ENCODE measurements around the gene ARHGAP6.

GRCh38 chrX:11265352-11265751 is 400.4 kb downstream of the ARHGAP6 start:
- TF ChIP-seq CTCF (conservative IDR thresholded peaks at IDR 0.05 in 1 of 2, IDR thresholded peaks at IDR 0.05 in 1 of 2; ENCODE audit: extremely low read depth in 1 of 2, insufficient read depth in 1 of 2, low read depth in 1 of 2, low read length in 2 of 2) (no peak), EZH2 (IDR thresholded peaks at IDR 0.05; ENCODE audit: borderline replicate concordance, low read length) (no peak)

Measured in mammary epithelial cell (primary cell).